Measurements from ENCODE around the gene CLEC18B.
"Not testable (repeated sequence)": the region's sequence is repeated elsewhere in the genome, so short reads cannot be mapped to it uniquely, and the experiment has no call there.

CLEC18B gene

DNA sequence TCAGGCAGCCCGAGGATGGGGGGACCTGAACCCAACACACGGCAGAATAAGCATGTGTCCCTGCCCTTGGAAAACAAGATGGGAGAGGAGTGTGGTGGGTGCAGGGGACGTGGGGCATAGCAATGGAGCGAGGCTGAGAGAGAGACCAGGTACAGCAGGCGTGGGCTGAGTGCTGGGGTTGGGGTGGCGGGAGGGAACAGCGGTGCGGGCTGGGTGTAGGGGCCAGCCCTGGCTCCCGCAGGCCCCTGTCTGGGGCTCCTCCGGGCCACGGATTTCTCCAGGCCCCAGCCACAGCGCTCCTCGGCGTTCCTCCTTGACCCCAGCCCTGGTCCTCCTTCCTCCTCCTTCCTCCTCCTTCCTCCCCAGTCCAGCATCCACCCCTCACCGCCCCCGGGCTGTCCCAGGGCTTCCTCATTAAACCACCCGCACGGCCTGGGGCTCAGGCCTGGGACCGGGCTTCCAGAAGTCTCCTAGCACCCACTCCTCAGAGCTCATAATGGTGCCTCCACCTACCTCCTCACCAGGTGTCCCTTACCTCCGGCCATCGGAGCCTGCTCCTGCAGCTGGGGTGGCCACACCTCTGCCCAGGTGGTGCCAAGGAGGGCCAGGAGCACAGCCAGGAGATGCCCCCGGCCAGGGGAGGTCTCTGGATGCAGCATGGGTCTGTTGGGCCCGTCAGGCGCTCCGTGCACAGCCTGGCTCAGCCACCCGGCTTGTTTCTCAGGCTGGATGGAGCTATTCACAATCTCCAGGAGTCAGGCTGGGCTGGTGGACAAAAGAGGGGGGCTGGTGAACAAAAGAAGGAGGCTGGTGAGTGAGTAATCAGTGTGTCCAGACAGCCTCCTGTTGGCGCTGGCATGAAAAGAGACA, at the start of gene CLEC18B:
Gene CLEC18B (minus strand): TSS at position 867 of the 870 bp plus-strand sequence. CDS start 208 bp downstream, at position 659.
- DNase-seq (ENCODE audit: low read depth in 3 of 3, low spot score in 1 of 3) = not testable (repeated sequence)

DNA sequence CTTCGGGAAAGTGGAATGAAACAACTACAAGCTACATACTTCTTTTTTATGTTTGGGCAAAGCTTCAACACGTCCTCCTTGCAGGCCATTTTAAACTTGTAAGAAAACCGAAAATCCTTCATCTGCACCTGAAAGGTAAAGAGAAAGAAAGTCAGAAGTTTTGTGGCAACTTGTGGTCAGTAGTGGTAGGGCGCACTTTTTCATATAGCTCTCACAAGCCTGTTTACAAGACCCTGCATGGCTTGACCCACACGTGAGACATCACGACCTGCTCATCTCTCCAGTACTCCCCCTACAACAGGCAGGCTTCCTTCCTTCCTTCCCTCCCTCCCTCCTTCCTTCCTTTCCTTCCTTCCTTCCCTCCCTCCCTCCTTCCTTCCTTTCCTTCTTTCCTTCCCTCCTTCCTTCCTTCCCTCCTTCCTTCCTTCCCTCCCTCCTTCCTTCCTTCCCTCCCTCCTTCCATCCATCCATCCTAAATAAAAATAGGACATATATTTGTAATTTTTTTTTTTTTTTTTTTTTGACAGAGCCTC, 48.7 kb upstream of the CLEC18B start:
- no peak for DNase-seq (ENCODE audit: low read depth in 3 of 3, low spot score in 1 of 3)

DNA sequence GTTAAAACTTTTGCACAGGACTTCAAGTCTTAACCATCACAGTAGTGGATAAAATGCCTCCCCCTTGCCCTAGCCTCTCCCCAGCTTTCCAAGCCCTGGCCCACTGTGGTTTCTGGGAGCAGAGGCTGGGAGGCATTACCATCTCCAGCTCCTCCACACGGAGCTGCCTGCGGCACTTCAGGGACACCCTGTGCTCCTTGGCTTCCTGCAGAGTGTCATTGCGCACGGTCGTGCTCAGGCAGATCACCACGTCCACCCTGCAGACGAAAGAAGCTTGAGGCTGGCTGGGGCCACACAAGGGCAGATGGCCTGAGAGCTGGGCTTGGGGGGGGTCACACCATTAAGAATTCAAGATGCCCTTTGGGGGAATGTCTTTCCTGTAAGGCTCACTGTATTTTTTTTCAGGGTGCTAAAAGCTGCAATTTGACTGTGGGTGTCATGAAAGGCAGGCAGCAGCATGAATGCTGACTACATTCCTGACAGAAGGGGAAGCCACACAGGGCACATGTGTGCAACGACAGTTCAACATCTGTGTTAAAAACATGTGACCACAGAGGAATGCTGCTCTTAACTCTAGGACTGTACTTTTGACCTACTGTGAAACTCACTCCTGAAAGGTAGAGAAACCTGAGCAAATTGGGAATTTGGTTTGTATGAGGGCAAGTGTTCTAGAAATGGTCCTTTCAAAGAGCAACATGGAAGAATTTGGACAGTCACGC, 47.7 kb upstream of the CLEC18B start:
- no peak for DNase-seq (ENCODE audit: low read depth in 3 of 3, low spot score in 1 of 3)

DNA sequence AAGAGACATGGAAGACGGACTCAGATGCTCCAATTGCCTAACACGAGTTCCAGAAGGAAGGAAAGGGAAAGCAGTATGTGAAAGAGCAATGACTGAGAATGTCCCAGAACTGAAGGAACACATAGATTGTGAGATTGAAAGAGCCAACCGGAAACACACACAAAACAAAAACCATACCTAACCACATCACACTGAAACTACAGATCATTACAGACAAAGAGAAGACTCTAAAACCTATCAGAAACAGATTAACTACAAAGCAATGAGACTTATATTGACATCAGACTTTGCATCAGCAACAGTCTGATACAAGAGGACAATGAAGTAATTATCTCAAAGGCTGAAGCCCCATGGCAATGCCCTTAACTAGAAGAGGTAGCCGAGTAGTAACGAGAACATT, 45.6 kb upstream of the CLEC18B start:
- DNase-seq (ENCODE audit: low read depth in 3 of 3, low spot score in 1 of 3) = no peak

DNA sequence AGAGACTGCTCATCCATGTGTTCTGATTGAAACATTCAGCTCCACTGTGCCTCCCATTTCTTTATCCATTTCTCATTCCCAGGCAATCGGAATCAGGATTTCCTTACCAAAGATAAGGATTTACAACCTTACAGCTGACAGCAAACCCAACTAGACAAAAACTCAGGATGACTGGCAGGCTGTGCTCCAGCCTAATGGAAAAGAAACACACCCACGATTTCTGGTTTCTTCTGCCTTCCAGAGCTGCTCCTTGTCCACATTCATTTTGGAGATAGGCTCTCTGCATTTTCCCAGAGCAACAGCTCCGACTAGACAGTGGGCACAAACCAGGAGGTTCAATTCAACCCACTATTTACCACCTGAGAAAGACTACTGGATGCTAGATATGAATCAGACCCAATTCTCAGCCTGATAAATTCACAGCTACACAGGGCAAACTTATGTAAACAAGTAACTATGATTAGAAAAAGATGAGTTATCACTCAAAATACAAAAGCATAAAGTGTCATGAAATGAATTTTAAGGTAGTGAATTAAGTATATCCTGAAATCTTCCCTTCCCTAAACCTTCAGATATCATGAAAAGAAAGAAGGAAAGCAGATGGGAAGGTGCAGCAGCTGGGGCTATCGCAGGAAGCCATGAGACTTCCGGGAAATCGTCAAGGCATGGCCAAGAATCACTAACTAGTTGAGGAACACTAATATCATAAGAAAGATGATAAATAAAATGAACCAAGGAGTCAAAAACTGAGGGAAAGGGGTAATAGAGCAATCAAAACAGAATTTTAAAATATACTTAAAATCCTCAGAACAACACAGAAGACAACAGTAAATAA, 44.8 kb upstream of the CLEC18B start:
- no peak for DNase-seq (ENCODE audit: low read depth in 3 of 3, low spot score in 1 of 3)

DNA sequence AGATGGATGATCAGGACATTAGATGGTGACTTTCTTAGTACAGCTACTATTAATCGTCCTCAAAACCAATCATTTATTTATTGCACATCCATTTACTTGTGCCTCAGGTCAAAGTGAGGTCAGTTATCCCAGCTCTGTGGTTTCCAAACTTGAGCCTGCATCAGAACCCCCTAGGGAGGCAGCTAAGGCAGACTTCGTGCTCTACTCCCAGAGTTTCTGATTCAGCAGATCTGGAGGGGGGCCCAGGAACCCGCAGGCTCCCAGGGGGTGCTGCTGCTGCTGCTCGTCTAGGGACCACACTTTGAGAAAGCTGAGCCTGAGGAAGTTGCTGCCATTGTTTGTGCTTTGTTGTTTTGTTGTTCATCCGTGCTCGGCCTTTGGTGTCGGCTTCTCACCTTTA, 44.0 kb upstream of the CLEC18B start:
- DNase-seq (ENCODE audit: low read depth in 3 of 3, low spot score in 1 of 3) = no peak

DNA sequence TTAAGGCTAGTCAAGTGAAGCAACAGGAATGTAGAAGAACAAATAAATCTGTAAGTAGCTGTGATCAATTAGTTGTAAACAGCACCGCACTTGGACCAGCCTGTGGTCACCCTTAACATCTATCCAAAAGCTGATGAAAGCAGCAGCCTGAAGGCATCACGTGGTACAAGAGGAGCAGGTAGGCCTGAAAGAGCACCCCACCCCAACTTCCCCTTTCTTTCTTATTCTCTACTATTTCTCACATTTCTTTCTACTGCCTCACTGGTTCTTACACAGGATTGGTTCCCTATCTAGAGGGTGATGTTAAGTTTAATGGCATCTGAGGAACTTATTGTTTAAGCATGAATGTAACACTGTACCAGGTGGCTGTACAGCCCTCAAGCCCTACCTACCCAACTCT, 42.6 kb upstream of the CLEC18B start:
- DNase-seq (ENCODE audit: low read depth in 3 of 3, low spot score in 1 of 3) = no peak

DNA sequence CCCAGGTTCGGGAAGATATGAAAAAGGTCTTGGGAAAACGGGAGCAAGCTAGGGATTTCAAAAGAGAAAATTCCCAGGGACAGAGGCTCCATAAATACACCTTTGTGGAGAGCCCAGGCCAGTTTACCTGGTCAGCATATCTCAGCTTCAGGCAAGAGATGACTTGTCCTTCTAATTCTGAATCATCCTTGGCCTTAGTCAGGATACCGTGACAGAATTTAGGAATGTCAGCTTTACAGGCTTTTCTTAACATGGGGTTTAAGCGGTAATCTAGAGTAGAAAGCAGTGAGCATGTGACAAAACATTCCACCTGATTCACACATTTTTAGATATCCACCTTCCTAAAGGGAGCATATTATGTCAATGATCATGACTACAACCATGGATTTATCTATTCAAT, 41.1 kb upstream of the CLEC18B start:
- no peak for DNase-seq (ENCODE audit: low read depth in 3 of 3, low spot score in 1 of 3)

DNA sequence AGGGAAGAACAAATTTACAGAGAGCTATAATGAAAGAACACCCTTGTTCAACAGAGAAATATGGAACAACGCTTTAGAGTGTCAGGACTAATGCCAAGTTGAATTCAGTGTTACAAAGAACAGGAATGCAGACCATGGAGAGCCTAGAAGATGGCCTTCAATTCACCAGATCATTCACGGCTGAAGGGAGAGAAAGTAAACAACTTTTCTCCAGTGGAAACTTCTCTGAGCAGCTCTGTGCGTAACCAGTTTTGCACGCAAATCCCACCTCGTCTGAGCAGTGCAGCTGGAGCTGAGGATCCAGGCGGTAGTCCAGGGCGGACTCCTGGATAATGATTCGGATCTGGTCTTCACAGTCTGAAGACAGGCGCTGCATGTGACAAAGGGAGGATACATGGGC, 40.5 kb upstream of the CLEC18B start:
- no peak for DNase-seq (ENCODE audit: low read depth in 3 of 3, low spot score in 1 of 3)

DNA sequence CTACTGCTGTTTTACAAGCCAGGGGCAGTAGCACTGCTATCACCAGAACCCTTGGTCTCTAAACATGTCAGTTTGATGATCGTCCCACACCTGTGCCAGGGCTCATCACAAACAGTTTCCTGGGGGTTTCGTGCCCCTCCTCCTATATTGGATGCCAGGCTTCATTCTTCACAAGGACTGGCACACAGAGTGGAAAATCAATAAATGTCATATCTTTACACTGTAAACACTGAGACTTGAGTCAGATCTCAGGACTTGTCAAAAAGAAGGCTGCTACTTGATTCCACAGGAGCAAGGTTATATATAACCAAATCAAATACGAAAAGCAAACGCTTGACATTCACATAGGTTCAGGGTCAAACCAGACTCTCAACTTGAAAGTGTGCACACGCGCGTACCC, 39.3 kb upstream of the CLEC18B start:
- DNase-seq (ENCODE audit: low read depth in 3 of 3, low spot score in 1 of 3) = no peak

DNA sequence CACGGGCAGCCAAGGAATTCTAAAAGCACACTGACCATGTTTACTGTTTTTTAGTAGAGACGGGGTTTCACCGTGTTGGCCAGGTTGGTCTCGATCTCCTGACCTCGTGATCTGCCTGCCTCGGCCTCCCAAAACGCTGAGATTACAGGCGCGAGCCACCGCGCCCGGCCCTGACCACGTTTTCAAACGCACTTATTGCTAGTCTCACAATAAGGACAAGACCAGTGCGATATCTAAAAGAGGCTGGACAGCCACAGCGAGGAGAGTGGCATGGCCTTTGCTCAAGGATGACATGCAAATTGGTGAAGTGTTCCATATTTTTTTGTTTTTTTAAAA, 35.0 kb upstream of the CLEC18B start:
- no peak for DNase-seq (ENCODE audit: low read depth in 3 of 3, low spot score in 1 of 3)

DNA sequence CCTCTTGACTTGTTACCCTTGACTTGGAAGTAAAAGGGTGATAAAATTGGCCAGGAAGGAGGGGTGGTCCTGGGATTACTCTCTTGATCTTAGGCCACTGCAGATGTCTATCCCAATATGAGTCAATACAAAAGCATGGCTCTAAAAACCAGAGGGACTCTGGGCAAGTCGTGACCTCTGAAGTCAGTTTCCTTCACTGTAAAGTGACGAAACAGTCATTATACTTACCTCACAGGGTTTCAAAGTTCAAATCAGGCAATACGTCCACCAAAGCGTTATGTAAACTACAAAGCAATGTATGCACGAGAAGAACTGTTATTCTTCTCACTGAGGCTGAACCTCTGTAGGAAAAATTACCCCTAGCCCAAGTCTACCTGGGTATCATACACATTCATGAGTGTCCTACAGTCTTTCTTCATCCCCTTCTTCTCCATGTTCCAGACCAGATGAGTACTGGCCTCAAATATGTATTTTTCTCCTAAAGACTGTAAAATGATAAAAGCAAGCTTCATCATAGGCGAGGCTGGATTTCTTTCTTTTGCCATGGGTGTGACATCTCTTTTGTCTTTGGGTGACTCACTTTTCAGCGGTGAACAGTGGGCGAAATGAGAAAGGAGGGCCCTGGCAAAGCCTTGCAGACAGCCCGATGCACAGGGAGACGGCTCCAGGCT, 34.5 kb upstream of the CLEC18B start:
- DNase-seq (ENCODE audit: low read depth in 3 of 3, low spot score in 1 of 3) = no peak

DNA sequence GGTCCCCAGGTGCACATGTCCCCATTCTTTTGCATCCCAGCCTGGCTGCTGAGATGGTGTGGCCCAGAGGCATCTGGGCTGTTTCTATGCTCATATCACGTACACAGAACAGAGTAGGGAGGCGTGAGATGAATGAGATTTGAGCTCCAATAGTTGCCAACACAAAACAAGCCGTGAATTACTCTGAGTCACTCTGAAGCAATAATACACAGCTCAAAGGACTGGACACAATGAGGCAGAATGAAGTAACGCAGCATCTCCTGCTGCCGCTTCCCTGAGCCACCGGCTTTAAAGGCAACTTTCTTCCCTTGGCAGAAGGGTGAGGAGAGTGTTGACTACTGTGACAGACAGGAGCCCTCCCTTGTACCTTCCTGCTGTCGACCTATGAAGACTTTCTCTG, 33.9 kb upstream of the CLEC18B start:
- no peak for DNase-seq (ENCODE audit: low read depth in 3 of 3, low spot score in 1 of 3)

DNA sequence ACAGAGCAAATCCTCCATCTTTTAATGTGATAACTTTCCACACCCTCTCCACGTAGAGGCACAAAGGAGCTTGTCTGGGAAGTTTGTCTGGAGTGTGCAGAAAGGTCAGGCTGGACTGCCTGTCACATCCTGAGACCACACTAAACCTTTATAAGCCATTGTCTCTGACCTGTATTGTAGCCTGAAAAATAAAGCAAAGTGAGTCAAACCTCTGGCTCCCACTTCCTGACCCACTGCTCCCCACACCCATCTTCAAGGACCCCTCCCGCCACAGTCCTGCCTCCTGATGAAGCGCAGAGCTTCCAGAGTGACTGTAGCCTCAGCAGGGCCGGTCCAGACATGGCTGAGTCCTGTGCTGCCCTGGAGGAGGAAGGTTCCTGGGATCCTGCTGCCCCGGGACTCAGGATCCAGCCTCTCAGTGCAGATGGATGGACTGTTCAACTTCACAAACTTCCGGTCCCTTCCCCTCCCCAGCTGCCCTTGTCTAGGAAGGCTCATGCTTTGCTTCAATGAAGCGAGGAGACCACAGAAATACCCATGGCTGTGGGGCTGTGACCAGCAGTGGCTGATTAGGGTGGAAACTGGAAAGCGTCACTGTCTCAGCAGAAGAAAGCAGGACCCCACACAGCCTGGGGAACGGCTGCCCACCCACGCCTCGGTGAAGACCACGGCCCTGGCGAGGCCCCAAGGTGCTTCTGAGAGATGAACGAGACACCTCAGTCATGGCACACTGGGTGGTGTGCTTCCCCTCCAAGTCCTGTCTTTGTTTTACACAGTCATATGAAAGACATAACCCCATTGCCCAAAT, 30.9 kb upstream of the CLEC18B start:
- no peak for DNase-seq (ENCODE audit: low read depth in 3 of 3, low spot score in 1 of 3)

DNA sequence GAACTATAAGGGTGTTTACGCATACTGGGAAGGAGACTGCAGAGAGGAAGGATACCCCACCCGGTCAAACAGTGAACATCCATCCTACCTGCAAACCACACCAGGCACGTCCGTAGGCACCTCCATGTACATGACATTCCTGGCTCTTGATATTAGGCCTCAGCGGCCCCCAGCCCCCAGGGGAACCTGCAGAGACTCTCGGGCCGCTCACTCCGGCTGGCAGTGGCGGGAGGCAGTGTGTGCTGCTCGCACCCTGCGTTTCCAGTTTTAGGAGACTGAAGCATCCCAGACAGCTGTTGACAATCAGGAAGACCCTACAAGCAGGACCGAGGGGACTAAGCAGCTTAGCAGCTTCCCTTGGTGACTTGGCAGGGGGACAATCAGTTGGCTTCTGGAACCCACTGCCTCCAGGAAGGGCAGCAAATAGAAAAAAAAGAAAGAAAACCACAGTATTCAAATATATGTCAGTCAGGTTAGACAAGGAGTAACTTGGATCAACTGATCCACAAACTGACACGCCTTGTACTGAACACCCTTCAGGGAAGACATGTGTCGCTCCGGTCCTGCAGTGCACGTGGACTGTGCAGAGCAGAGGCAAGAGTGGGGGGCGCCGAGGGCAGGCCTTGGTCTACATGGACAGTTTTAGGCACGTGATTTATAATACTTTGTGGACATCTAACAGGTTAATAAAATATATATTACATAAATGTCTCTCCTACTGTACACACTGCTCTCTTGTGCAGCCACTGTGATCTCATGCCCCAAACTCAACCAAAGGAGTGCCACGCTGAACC, 29.9 kb upstream of the CLEC18B start:
- no peak for DNase-seq (ENCODE audit: low read depth in 3 of 3, low spot score in 1 of 3)

DNA sequence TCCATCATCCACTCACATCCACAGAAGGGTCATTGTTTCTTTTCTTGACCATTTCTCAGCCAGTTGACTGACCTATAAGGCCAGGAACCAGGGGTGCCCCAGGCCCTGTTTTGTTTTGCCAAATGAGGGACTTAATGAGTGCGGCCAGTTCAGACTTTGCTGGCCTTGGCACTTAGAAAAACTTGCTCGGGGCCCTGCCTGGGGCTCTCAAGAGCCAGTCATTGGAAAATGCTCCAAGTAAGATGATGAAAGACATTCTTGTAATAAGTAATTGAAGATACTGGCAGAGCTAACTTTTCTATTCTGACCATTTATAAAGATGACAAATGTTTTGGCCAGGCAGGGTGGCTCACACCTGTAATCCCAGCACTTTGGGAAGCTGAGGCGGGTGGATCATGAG, 29.0 kb upstream of the CLEC18B start:
- DNase-seq (ENCODE audit: low read depth in 3 of 3, low spot score in 1 of 3) = no peak

DNA sequence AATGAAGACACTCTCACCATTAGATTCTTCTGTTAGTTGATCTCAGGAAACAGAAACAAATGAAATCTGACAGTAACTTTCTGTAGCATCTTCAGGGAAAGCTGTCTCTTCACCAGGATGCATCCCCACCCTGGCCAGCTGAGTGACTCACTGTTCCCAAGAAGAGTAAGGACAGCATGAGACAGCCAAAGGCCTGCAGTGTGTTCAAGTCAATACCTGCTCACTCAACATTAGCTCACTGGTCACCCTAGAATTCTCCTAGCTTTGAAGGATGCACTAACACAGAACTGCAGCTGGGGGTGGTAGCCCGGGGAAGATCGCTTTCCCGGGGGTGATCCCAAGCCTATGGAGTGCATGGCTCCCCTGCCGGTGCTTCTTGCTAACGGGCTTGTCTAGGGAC, 28.2 kb upstream of the CLEC18B start:
- no peak for DNase-seq (ENCODE audit: low read depth in 3 of 3, low spot score in 1 of 3)

DNA sequence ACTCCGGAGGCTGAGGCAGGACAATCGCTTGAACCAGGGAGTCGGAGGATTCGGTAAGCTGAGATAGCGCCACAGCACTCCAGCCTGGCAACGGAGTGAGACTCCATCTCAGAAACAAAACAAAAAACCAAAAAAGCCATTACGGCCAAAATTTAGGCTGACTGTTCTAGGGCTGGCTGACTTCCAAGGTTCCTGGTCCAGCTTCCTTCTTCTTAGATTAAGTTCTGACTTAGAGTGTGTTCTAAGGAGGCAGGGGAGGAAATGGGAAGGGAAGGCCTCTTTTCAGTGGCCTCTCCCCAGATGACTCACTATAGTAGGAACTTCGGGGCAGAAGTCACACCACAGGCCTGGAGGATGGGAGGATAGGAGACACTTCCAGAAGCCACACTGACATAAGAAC, 27.7 kb upstream of the CLEC18B start:
- no peak for DNase-seq (ENCODE audit: low read depth in 3 of 3, low spot score in 1 of 3)

DNA sequence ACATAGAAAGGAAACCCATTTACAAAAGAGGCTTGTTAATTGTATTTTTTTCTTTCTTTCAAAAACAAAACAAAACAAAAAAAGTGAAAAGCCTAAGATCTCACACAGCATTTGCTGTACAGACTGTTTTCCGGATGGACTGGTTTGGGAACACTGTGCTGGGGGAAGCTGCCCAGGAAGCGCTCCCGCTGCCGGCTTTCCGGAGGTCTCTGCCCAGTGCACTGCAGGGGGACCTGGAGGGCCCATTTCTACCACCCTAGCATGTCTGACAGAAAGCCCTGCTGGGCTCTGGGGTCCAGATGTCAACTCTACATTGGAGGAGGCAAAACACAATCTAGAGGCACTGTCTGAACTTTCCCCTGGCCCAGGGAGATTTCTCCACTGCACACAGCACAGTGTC, 26.3 kb upstream of the CLEC18B start:
- no peak for DNase-seq (ENCODE audit: low read depth in 3 of 3, low spot score in 1 of 3)
